Testis (tissue), 2 donors: ENCODE results near the gene CBFA2T2.

ENCODE experiments used
- POLR2A ChIP-seq: fragments of 450-650 bp; IDR thresholded peaks from one replicate; pipeline ENCODE4 v1.6.1; 2017; ENCODE audit warnings: antibody characterized with exemption, mild to moderate bottlenecking, moderate library complexity
- TF ChIP-seq, protein P1 (sequence below), 3 experiments: fragments of 450-650 bp in 2 of 3; fragments of 200-600 bp in 1 of 3; sonication (generic) in 1 of 3; IDR thresholded peaks; one replicate each; pipeline ENCODE4 v1.5.1; 2016 to 2019; ENCODE audit warnings: antibody characterized with exemption in 3 of 3, mild to moderate bottlenecking in 2 of 3, moderate library complexity in 1 of 3

GRCh38 chr20:33660035-33660684, 170.3 kb downstream of the CBFA2T2 start:
- TF ChIP-seq, protein P1, sequence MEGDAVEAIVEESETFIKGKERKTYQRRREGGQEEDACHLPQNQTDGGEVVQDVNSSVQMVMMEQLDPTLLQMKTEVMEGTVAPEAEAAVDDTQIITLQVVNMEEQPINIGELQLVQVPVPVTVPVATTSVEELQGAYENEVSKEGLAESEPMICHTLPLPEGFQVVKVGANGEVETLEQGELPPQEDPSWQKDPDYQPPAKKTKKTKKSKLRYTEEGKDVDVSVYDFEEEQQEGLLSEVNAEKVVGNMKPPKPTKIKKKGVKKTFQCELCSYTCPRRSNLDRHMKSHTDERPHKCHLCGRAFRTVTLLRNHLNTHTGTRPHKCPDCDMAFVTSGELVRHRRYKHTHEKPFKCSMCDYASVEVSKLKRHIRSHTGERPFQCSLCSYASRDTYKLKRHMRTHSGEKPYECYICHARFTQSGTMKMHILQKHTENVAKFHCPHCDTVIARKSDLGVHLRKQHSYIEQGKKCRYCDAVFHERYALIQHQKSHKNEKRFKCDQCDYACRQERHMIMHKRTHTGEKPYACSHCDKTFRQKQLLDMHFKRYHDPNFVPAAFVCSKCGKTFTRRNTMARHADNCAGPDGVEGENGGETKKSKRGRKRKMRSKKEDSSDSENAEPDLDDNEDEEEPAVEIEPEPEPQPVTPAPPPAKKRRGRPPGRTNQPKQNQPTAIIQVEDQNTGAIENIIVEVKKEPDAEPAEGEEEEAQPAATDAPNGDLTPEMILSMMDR (IDR thresholded peaks at IDR 0.05) = no peak
- no peak for TF ChIP-seq POLR2A
